ENCODE measurements around the gene WTAP. TPM values are rescaled to one million over a fixed set of nuclear protein-coding genes. Genes with fewer than 3 reads are reported as not detected.

Gene WTAP
- total and polyA plus RNA-seq, 2 of the 8 experiments (the other 6 are each of a cell fraction or from before 2014, with no cell fraction given), result 32.6 to 120 TPM

- H4K8ac ChIP-seq (ENCODE audit: extremely low read depth, insufficient read depth, low read length), result no peak overlapping the region
- no peak overlapping the region for H3K4me2 ChIP-seq (ENCODE audit: insufficient read depth in 1 of 2, low read depth in 2 of 2, low read length in 2 of 2)
- H3K18ac ChIP-seq (ENCODE audit: extremely low read depth, low read length), result no peak overlapping the region
- H3K14ac ChIP-seq (ENCODE audit: insufficient read length), result no peak overlapping the region
- H3K4ac ChIP-seq (replicated peaks; ENCODE audit: insufficient read length, low read depth, low read length), result no peak overlapping the region
- no peak overlapping the region for H3K27ac ChIP-seq (ENCODE audit: low read depth, low read length)
- H3K4me1 ChIP-seq (replicated peaks in 1 of 4; ENCODE audit: control insufficient read depth in 3 of 4, insufficient read depth in 4 of 4, low read length in 3 of 4), result no peaks in the 10 kb centered on the region
- ChIA-PET CTCF (ENCODE audit: partially characterized antibody) (interaction anchor here (1.1 kb wide), 1 partner anchor 19 kb away, joined by 3 read pairs; no protein-coding TSS in a partner anchor), POLR2A (ENCODE audit: partially characterized antibody) (interaction anchor here (0.9 to 1.3 kb wide), 4 partner anchors 9 to 78 kb away, joined by 3 to 4 read pairs (median 4); partner anchors contain the start of genes MRPL18 and WTAP)
- H2AK5ac ChIP-seq (ENCODE audit: low read depth, low read length), result no peak overlapping the region
- FAIRE-seq (no peak), DNase-seq (ENCODE audit: low read depth in 1 of 2, low spot score in 2 of 2) (no peak)
- no peak overlapping the region for H3K23ac ChIP-seq (ENCODE audit: insufficient read length)
- peaks cover 4% of the 10 kb centered on the region; the same call in 1 of the 2 replicates for H3K79me1 ChIP-seq (ENCODE audit: low read depth, low read length)
- no peak overlapping the region for H4K91ac ChIP-seq (replicated peaks; ENCODE audit: insufficient read length, low read length)
- H3K79me2 ChIP-seq (ENCODE audit: control insufficient read depth in 1 of 2, insufficient read depth in 2 of 2, low read length in 2 of 2), result 0 out of 4 replicates have a peak, but pooled peaks cover 0 to 2% of the 10 kb centered on the region in 2 experiments
- no peak overlapping the region for H3K56ac ChIP-seq (replicated peaks; ENCODE audit: insufficient read length, low read depth, low read length)
- H2BK120ac ChIP-seq (replicated peaks; ENCODE audit: low read depth, low read length), result no peak overlapping the region
- no peak overlapping the region for H2BK5ac ChIP-seq (ENCODE audit: low read depth, low read length)
- H4K5ac ChIP-seq (ENCODE audit: insufficient read length, low read depth, low read length), result no peak overlapping the region
- H3K4me3 ChIP-seq (ENCODE audit: extremely low read depth in 1 of 4, insufficient read depth in 2 of 4, low read depth in 3 of 4, low read length in 4 of 4), result no peak overlapping the region
- H2BK15ac ChIP-seq (ENCODE audit: low read length), result no peak overlapping the region
- H3K36me3 ChIP-seq (ENCODE audit: control insufficient read depth in 2 of 4, insufficient read depth in 4 of 4, low read length in 3 of 4), result peaks cover 16 to 90% (median 60%) of the 10 kb centered on the region in 4 experiments
- H3K23me2 ChIP-seq (ENCODE audit: low read depth, low read length), result no peaks in the 10 kb centered on the region
- H2AFZ ChIP-seq (ENCODE audit: low read length), result no peak overlapping the region
- no peak overlapping the region for H2BK20ac ChIP-seq (ENCODE audit: low read length)
- no peak for TF ChIP-seq BCL11A (IDR thresholded peaks at IDR 0.05; ENCODE audit: low read depth in 2 of 2, low read length in 2 of 2)
- no peak for TF ChIP-seq CBX8 (IDR thresholded peaks at IDR 0.05; ENCODE audit: borderline replicate concordance, low read depth, low read length)
- no peak for TF ChIP-seq EP300 (IDR thresholded peaks at IDR 0.05; ENCODE audit: borderline replicate concordance in 1 of 2, low read depth in 2 of 2, low read length in 2 of 2)
- no peak for TF ChIP-seq NRF1 (IDR thresholded peaks at IDR 0.05; ENCODE audit: low read depth, low read length)
- no peak for TF ChIP-seq POU5F1 (IDR thresholded peaks at IDR 0.05; ENCODE audit: low read depth, low read length)
- no peak for TF ChIP-seq SUZ12 (IDR thresholded peaks at IDR 0.05; ENCODE audit: low read length)
- TF ChIP-seq RBBP5 (IDR thresholded peaks at IDR 0.05; ENCODE audit: borderline replicate concordance, low read depth, low read length), result no peak
- H3K27me3 ChIP-seq (replicated peaks in 1 of 4; ENCODE audit: control insufficient read depth in 3 of 4, extremely low read depth in 1 of 4, insufficient read depth in 3 of 4, low read length in 3 of 4), result no peaks in the 10 kb centered on the region
- H3K9ac ChIP-seq (replicated peaks in 1 of 4; ENCODE audit: extremely low read depth in 1 of 4, low read depth in 3 of 4, low read length in 3 of 4), result no peak overlapping the region
- no peak overlapping the region for H2BK12ac ChIP-seq (ENCODE audit: low read depth, low read length)
- peaks cover 0 to 6% of the 10 kb centered on the region in 2 experiments for H4K20me1 ChIP-seq (replicated peaks in 1 of 2; ENCODE audit: control insufficient read depth in 1 of 2, insufficient read depth in 2 of 2, low read length in 2 of 2)
- no peaks in the 10 kb centered on the region for H3K9me3 ChIP-seq (ENCODE audit: insufficient read depth in 2 of 2, low read depth in 1 of 2, low read length in 1 of 2)
These were observed 42.2 kb downstream of the WTAP start for GRCh38 chr6:159769470-159769869.
